Fibroblast of pulmonary artery (primary cell): ENCODE results near the gene MRPS11.

Source experiments
- DNase-seq: peaks from one replicate; pipeline ENCODE4 v3.0.0-alpha.2; 2010; ENCODE audit warnings: low read depth
- H3K4me3 ChIP-seq: replicated peaks from 2 replicates; pipeline ENCODE4 v1.5.1; 2011; ENCODE audit warnings: low read depth, mild to moderate bottlenecking, control low read depth, low read length, moderate library complexity
- TF ChIP-seq, protein P1 (sequence below): IDR thresholded peaks from 2 replicates; pipeline ENCODE4 v1.5.1; 2011; ENCODE audit warnings: mild to moderate bottlenecking, control low read depth, low read length, inconsistent platforms; ENCODE audit errors: missing control alignments

MRPS11 gene

DNA sequence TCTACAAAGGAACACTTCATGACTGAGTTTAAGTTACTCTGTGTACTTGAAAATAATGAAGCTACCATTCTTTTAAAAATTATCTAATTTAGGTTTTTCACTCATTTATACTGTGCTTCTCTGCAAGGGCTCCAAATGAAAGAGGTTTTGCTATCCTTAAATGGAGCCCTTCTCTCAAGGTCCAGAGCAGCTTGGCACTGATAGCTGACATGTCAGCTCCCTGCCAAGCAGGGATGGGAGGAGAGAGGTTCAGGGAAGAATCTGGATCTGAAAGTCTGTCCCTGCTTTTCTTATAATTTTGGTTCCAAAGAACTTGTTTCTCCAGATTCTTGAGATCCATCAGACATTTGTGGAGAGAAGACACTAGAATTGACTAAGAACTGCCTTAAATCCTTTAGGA lies 39.1 kb downstream of the MRPS11 start:
- TF ChIP-seq, protein P1, sequence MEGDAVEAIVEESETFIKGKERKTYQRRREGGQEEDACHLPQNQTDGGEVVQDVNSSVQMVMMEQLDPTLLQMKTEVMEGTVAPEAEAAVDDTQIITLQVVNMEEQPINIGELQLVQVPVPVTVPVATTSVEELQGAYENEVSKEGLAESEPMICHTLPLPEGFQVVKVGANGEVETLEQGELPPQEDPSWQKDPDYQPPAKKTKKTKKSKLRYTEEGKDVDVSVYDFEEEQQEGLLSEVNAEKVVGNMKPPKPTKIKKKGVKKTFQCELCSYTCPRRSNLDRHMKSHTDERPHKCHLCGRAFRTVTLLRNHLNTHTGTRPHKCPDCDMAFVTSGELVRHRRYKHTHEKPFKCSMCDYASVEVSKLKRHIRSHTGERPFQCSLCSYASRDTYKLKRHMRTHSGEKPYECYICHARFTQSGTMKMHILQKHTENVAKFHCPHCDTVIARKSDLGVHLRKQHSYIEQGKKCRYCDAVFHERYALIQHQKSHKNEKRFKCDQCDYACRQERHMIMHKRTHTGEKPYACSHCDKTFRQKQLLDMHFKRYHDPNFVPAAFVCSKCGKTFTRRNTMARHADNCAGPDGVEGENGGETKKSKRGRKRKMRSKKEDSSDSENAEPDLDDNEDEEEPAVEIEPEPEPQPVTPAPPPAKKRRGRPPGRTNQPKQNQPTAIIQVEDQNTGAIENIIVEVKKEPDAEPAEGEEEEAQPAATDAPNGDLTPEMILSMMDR: no peak
- H3K4me3 ChIP-seq: no peak overlapping the region
- no peak for DNase-seq

DNA sequence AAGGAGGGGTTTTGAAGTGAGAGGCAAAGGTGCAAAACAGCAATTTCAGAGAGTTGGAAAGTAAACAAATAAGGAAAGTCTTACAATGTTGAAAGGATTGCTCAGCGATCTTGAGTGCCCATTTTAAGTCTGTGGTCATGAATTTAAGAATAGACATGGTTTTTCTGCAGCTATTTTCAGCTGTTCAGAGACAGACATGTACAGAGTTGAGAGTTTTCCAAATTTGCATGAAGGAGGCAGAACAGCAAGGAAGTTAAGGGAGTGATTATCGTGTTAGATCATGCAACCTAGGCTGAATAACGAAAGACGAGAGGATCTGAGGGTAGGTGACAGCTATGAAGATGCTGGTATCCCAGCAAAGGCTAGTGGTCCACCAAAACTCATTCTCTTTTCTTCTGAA lies 41.8 kb downstream of the MRPS11 start:
- DNase-seq: no peak
- TF ChIP-seq, protein P1: no peak
- H3K4me3 ChIP-seq: no peak overlapping the region

DNA sequence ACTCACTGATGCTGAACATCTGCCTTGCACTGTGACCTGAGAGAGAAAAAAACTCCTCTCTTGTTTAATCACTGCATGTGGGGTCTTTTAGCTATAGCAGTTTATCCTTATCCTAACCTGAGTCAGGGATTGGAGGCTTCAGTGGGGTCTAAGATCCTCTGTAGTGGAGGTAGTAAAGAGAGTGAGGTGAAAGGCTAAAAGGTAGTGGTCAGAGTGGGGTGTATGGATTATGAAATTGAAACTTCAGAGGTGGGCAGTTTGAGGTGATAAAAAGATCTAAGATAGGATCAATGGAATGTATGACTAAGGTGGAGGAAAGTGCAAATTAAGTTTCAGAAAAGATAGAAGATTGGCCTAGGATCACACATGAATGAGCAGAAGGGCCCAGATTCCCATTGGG lies 42.5 kb downstream of the MRPS11 start:
- H3K4me3 ChIP-seq: no peak overlapping the region
- DNase-seq: no peak
- TF ChIP-seq, protein P1: no peak

DNA sequence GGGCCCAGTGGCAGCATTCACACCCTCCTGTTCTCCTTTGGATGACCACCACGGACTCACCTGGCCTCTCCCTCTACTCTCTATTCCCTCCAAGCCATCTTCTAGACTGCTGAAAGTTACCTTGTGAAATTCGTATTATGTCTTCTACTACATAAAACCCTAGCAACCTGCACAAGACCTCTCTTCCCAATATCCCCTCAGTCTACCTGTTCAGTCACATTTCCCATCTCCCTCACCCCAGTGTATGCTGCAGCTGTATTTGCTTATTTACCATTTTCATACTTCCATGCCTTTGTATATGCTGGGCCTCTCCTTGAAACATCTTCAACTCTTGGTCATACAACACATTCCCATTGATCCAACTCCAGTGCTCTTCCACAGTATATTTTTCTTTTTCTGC lies 43.7 kb downstream of the MRPS11 start:
- no peak overlapping the region for H3K4me3 ChIP-seq
- DNase-seq: no peak
- TF ChIP-seq, protein P1: no peak

- DNase-seq: no peak
- TF ChIP-seq, protein P1: no peak
- no peak overlapping the region for H3K4me3 ChIP-seq
These were observed 44.6 kb downstream of the MRPS11 start for GRCh38 chr15:88512078-88512477.

- TF ChIP-seq, protein P1: no peak
- no peak for DNase-seq
- no peak overlapping the region for H3K4me3 ChIP-seq
These were observed 45.1 kb downstream of the MRPS11 start for GRCh38 chr15:88512601-88513000.

DNA sequence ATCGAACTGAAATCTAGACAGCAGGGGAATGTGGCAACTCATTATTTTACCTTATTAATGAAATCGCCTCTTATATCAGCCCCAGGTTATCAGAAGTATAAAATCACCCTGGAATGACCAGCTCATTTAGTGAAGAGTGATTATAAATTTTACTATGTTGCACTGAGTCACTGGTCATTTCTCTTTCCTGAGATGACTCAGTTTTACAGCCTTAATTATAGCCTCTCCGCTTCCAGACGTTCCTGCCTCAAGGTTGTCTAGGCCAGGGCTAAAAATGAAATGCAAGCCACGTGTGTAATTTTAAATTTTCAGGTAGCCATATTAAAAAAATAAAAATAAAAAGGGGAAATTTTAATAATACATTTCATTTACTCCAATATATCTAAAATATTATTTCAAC lies 45.7 kb downstream of the MRPS11 start:
- H3K4me3 ChIP-seq: no peak overlapping the region
- DNase-seq: no peak
- TF ChIP-seq, protein P1: no peak
